ENCODE data around the gene NHS.

NHS gene

GRCh38 chrX:17456526-17456925, 81.5 kb downstream of the NHS start:
- DNase-seq: peak; percentile 71 to 85

- DNase-seq: peak; percentile 86 to 91
These were observed 84.1 kb downstream of the NHS start for GRCh38 chrX:17459008-17459611.

GRCh38 chrX:17459661-17460060, 84.7 kb downstream of the NHS start:
- DNase-seq: peak; percentile 11 to 62

GRCh38 chrX:17462881-17463280, 87.9 kb downstream of the NHS start:
- DNase-seq: no peak

GRCh38 chrX:17464194-17464593, 89.2 kb downstream of the NHS start:
- DNase-seq: no peak

GRCh38 chrX:17465201-17465600, 90.2 kb downstream of the NHS start:
- no peak for DNase-seq

GRCh38 chrX:17465802-17466201, 90.8 kb downstream of the NHS start:
- no peak for DNase-seq

GRCh38 chrX:17470136-17470535, 95.1 kb downstream of the NHS start:
- no peak for DNase-seq

- no peak for DNase-seq
These were observed 96.1 kb downstream of the NHS start for GRCh38 chrX:17471121-17471520.

- DNase-seq: no peak
These were observed 96.9 kb downstream of the NHS start for GRCh38 chrX:17471861-17472260.

- no peak for DNase-seq
These were observed 97.4 kb downstream of the NHS start for GRCh38 chrX:17472424-17472823.

- DNase-seq: no peak
These were observed 98.0 kb downstream of the NHS start for GRCh38 chrX:17473021-17473420.

GRCh38 chrX:17474892-17475291, 99.9 kb downstream of the NHS start:
- DNase-seq: no peak

- no peak for DNase-seq
These were observed 100.6 kb downstream of the NHS start for GRCh38 chrX:17475449-17476217.

GRCh38 chrX:17476411-17476810, 101.4 kb downstream of the NHS start:
- no peak for DNase-seq

GRCh38 chrX:17481086-17481485, 106.1 kb downstream of the NHS start:
- DNase-seq: no peak

- DNase-seq: no peak
These were observed 109.6 kb downstream of the NHS start for GRCh38 chrX:17484592-17484991.

- no peak for DNase-seq
These were observed 110.4 kb downstream of the NHS start for GRCh38 chrX:17485391-17485790.

- no peak for DNase-seq
These were observed 113.0 kb downstream of the NHS start for GRCh38 chrX:17488036-17488435.

GRCh38 chrX:17494216-17494615, 119.2 kb downstream of the NHS start:
- no peak for DNase-seq

- no peak for DNase-seq
These were observed 120.1 kb downstream of the NHS start for GRCh38 chrX:17495052-17495451.

GRCh38 chrX:17496407-17496806, 121.4 kb downstream of the NHS start:
- peak in 1 of 2 experiments; percentile 5 for DNase-seq

GRCh38 chrX:17497193-17497592, 122.2 kb downstream of the NHS start:
- DNase-seq: no peak

GRCh38 chrX:17499512-17499911, 124.5 kb downstream of the NHS start:
- DNase-seq: no peak

GRCh38 chrX:17500145-17500579, 125.2 kb downstream of the NHS start:
- DNase-seq: no peak

All from NCI-H446 (cell line).